HG03108 (cell line): ENCODE results near the gene SNX19.
A peak's percentile ranks its signal among the peaks of the same experiment; 100 is the strongest.
"Not testable (repeated sequence)": the region's sequence is repeated elsewhere in the genome, so short reads cannot be mapped to it uniquely, and the experiment has no call there.

ENCODE experiments used
- ATAC-seq: cut with Tn5 transposase; IDR thresholded peaks from one replicate; pipeline ENCODE4 v1.9.1; 2021; ENCODE audit warnings: moderate library complexity; ENCODE audit not compliant: unreplicated experiment

The SNX19 gene, protein sequence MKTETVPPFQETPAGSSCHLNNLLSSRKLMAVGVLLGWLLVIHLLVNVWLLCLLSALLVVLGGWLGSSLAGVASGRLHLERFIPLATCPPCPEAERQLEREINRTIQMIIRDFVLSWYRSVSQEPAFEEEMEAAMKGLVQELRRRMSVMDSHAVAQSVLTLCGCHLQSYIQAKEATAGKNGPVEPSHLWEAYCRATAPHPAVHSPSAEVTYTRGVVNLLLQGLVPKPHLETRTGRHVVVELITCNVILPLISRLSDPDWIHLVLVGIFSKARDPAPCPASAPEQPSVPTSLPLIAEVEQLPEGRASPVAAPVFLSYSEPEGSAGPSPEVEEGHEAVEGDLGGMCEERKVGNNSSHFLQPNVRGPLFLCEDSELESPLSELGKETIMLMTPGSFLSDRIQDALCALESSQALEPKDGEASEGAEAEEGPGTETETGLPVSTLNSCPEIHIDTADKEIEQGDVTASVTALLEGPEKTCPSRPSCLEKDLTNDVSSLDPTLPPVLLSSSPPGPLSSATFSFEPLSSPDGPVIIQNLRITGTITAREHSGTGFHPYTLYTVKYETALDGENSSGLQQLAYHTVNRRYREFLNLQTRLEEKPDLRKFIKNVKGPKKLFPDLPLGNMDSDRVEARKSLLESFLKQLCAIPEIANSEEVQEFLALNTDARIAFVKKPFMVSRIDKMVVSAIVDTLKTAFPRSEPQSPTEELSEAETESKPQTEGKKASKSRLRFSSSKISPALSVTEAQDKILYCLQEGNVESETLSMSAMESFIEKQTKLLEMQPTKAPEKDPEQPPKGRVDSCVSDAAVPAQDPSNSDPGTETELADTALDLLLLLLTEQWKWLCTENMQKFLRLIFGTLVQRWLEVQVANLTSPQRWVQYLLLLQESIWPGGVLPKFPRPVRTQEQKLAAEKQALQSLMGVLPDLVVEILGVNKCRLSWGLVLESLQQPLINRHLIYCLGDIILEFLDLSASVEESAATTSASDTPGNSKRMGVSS

DNA sequence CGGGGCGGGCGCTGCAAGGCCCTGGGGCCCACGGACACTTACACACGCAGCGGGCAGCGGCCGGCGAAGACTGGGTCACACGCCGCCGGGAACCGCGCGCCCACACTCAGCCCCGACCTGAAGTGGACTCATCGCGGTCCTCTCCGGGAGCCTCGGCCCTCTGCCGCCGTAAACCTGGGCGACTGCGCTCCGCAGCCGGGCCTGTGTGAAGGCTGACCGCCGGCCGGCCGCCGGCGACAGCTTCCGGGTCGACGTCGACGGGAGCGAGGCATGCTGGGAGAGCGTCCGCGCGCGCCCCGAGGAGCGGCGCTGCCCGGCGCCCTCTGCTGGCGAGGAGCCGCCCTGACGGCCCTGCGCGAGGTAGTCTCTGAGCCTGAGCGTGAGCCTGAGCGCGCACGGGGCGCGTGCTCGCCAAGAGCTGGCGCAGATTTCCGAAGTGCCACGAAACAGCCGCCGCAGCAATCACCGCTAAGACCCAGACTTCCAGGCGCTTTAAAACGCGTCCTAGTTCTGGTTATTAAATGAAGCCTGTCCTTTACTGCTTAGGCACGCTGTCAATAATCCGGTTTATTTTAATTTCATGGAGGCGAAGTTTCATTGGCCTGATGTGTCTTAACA lies at the start of gene SNX19:
Gene SNX19, minus strand, starts transcription at position 242 of the 618 bp plus-strand sequence. CDS start 540 bp downstream, outside the sequence.
- peak; percentile 99 for ATAC-seq

DNA sequence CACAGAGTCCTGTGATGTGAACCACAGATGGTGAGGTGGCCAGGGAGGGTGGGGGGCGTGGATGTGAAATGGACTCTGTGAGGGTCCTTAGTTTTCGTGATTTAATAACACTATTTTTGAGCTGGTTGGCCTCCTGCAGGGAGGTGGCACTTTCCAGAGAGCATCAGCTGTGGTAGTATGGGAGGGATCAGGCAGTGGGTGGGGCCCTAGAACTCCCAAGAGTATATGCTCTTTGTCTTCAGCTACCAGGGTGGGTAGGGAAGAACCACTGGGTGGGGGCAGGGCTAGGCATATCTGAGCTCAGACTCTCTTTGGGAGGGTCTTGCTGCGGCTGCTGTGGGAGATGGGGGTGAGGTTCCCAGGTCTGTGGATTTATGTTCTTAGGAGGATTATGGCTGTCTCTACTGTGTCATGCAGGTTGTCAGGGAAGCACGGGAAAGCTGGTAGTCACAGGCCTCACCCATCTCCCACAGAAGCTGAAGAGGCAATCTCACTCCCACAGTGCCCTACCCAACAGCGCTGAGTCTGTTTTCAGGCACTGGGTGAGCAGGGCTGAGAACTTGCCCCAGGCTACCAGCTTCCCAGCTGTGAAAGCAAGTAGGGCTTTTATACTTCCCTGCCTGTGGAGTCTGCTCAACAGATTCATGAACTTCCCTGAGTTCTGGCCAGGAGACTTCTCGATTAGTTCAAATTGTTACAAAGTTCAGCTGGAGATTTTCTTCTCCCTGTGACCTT lies 47.9 kb upstream of the SNX19 start:
- no peak for ATAC-seq

DNA sequence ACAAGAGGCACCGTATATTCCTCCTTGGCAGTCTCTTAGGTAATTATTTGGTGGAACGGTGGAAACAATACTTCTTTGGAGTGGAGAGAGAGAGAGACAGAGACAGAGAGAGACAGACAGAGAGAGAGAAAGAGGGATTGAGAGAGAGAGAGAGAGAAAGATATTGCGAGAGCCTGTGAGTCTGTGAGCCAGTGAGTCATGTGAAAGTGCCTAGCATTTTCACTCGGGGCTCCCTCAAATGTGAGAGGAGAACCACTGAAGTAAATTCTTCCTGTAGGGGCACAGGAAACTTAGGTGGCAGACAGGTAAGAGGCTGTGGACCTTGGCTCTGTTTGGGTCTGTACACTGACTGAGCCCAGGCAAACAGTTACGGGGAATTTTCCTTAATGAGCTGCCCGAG lies 31.6 kb upstream of the SNX19 start:
- ATAC-seq: no peak

DNA sequence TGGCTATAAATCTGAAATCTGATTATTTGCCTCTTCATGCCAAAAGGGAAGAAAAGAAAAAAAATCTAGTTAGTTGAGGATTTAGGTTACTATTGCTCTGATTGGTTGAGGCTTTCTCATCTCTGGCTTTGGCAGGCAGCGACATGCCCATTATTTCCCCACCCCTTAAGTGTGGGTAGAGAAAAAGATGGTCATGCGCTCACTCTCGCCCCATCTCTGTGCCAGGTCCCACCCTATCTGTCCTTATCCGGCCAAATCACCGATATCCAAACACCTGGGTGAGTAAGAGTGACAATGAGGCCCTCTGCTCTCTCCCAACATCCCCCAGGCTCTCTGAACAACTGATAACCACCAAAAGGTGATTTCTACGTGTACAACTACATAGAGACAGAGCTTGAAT lies 31.2 kb upstream of the SNX19 start:
- ATAC-seq: no peak

DNA sequence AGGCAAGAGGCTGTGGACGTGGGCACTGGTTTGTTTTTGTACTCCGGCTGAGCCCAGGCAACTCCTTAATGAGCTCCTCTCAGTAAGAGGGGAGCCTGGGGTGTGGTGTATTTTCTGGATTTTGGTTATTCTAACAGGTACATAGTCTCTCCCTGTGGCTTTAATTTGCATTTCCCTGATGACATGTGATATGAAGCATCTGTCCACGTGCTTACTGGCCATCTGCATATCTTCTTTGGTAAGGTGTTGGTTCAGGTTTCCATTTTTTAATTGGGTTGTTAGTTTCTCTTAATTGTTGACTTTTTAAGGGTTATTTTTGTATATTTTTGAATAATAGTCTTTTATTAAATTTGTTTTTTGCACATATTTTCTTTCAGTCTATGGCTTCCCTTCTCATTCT lies 30.8 kb upstream of the SNX19 start:
- no peak for ATAC-seq

DNA sequence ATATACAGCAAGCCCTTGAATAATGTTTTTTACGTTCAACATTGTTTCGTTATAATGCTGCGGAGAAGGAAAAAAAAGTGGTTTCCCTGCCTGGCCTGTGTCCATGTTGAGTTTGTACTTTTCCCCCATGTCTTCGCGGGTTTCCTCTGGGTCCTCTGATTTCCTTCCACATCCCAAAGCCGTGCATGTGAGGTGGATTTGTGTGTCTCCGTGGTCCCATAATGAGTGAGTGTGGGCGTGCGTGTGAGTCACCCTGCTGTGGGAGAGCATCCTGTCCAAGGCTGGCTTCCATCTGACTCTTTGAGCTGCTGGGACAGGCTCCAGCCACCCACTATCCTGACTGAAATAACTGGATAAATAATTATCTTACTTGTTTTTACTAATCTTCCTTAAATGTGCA lies 29.6 kb upstream of the SNX19 start:
- ATAC-seq: no peak

DNA sequence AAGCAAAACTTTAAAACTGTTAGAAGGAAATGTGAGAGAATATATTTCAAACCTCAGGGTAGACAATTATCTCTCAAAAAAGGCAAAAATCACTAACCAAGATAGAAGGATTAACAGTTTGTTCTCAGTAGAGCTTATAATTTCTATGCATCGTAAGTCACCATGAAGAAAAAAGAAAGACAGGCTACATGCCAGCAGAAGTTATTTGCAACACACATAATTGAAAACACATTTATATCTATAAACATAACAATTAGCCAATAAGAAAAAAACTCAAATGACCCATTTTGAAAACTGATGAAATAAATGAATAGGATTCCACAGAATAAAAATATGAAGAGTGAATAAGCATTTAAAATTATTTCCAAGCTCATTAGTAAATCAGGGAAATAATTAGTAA lies 24.4 kb upstream of the SNX19 start:
- ATAC-seq: no peak

DNA sequence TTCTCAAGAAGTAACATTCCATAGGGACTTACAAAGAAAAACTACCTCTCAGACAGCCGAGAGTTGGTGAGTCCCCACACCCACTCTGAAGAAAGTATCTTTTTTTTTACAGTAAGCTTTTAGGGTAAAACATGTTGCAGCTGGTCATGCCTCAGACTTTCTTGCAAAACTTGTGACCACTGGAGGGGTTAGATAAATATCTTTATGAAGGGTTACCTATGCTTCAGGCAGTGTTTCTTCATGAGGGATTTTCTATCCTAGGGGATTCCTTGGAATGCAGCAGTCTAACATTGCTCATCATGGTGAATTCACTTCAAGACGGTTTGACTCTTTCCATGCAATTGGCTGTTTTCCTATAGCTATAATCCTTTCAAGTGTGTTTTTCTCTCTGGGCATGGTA lies 20.8 kb upstream of the SNX19 start:
- ATAC-seq: no peak

DNA sequence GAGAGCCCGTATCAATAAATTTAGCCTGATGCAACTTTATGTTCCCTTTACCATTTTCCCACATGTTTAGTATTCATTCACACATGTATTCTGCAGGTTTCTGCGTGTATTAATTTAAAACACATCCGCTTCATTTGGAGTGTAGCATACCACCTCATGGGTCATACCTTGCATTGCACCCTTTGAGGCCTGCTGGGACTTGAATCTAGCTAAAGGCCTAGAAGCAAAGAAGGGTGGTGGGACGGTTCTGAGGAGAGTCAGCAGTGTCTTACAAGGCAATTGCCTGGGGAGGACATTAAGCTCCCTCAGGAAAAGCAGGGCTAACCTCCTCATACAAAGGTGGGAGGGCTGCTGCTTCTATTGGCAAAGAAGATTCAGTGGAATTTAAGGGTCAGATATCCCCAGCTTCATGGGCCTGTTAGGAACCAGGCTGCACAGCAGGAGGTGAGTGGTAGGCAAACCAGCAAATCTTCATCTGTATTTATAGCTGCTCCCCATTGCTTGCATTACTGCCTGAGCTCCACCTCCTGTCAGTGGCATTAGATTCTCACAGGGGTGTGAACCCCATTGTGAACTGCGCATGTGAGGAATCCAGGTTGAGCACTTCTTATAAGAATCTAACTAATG lies 15.9 kb upstream of the SNX19 start:
- ATAC-seq: no peak

DNA sequence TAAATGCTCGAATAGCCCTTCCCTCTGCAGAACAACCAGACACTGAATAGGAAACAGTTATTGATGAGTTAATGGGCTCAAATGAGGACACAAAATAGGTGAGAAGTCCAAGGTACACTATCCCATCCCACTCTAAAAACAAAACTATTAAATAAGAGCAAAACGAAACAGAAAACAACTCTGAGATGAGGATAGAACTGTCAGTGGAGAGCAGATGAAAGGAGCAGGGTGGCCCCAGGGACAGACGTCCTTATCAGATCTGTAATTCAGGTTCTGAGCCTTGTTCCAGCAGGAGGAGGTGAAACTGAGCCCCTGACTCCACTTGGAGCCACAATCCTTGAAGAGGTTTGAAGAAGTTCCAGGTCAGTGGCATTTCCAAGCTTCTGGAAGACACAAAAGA lies 8.5 kb upstream of the SNX19 start:
- ATAC-seq: no peak

DNA sequence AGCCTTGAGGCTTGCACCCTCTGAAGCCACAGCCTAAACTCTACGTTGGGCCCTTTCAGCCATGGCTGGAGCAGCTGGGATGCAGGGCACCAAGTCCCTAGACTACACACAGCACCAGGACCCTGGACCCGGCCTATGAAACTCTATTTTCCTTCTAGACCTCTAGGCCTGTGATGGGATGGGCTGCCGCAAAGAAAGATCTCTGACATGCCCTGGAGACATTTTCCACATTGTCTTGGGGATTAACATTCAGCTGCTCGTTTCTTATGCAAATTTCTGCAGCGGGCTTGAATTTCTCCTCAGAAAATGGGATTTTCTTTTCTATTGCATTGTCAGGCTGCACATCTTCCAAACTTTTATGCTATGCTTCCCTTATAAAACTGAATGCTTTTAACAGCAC lies 4.3 kb upstream of the SNX19 start:
- ATAC-seq: not testable (repeated sequence)

DNA sequence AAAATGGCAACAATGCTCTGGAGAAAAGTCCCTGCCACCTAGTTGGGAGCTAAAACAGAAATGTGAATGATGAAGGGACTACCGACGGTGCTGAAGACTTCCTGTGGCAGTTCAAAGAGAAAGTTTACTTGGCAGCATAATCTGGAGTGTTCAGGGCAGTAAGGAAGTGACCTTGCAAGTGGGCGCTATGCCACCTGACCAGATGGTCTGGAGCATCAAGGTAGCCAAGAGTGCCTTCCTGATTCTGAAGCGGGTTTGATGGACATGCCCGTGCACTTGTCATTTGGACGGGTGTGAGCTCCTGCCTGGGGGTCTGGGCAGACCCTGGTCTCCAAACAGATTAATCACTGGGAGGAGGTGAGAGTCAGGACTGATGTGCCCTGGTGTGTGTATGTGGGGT lies 1.8 kb upstream of the SNX19 start:
- ATAC-seq: no peak

DNA sequence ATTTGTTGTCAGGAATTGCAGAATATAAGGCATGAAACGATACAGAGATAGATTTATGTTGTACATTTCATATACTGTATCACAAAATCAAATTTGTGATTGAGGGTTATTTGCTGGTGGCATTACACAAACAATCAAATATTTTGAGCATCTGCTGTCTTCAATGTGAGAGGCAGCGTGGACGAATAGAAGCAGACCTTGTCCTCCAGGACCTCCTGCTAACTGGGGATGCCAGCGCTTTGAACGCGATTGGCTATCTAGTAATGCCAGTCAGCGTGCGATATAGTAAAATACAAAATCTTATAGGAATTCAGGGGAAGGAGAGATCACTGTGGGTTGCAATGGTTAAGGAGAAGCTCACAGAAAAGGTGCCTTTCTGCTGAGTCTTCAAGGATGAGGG lies 631 bp upstream of the SNX19 start:
- no peak for ATAC-seq

DNA sequence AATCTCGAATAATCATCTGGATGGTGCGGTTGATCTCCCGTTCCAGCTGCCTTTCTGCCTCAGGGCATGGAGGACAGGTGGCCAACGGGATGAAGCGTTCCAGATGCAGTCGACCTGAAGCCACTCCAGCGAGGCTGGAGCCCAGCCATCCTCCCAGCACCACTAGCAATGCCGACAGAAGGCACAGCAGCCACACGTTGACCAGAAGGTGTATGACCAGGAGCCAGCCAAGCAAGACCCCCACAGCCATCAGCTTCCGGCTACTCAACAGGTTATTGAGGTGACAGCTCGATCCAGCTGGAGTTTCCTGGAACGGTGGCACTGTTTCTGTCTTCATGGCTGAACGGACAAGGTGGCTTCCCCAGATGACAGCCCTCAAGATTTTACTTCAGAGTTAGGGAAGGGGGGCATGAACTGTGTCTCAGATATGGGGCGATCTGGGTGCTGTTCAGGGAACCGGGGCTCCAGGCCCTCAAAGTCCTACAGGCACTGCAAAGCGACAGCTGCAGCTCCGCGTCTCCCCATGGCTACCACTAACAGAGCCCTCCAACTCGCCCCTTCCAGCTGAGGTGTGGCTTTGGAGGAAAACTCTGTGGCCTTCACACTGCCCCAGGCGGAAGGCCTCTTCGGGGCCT lies 559 bp downstream of the SNX19 start:
- ATAC-seq: peak; percentile 3

DNA sequence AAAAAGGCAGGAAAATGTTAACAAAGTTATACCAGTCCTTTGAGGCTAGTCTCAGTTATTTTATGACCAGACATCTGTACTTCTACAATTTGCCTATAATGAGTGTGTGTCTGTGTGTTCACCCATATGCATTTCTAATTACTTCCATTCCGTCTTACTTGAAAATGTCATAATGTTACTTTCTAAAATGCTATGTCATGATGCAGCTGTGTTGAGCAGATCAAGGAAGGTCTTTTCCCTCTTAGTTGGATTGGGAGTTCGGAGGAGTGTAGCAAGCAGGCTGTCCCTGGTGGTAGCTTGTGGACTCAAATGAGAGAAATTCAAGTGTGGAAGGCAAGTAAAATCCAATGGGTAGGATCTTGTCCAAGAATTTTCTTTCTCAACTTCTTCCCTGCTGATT lies 3.0 kb downstream of the SNX19 start:
- ATAC-seq: no peak

DNA sequence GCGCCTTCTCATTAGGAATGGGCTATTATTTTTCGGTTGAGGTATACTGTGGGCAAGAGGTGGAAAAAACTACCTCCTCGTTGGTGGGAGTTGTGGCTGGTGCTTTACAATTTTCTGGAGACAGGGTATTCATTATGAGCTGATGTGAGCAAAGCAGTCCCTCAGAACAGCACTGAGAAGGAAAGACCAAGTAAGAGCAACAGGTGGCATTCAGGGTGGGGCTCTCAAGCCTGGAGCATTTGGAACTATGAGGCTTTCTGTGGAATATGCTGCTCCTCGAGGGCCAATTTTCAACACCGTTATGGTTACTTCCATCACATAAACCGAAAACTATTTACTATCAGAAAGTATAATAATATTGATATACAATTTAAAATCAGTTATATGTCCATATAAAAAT lies 3.7 kb downstream of the SNX19 start:
- no peak for ATAC-seq

DNA sequence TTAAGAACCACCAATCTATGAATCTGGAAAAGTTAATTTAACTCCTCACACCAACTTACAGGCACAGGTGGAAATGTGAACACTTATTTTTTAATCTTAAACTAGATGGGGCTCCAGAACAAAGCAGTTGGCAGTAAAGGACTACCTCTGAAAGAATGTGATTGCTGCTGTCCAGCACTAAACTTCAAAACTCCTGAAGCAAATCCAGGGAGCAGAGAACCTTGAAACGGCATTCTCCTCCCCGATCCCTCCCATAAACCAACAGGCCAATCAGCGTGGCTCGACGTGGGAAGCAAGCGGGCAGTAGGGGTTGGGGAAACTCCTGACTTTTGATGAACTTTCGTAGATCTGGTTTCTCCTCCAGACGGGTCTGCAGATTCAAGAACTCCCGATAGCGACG lies 5.0 kb downstream of the SNX19 start:
- ATAC-seq: no peak

DNA sequence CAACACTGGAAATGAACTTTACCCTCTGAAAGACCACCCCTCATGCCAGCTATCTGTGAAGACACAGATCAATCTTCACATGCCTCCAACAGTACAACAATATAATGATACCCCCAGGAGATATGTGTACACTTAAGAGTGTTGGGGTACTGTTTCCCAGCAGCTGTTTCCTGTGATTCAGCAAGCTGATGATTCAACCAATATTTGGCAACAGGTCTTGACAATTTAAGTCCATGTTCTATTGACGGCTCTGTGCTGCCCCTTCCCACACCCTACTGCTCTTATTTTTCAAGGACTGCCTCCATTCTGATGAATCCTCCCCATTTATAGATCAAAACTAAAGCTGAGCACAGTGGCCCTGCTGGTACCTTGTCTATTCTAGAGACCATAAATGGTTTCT lies 6.6 kb downstream of the SNX19 start:
- no peak for ATAC-seq

DNA sequence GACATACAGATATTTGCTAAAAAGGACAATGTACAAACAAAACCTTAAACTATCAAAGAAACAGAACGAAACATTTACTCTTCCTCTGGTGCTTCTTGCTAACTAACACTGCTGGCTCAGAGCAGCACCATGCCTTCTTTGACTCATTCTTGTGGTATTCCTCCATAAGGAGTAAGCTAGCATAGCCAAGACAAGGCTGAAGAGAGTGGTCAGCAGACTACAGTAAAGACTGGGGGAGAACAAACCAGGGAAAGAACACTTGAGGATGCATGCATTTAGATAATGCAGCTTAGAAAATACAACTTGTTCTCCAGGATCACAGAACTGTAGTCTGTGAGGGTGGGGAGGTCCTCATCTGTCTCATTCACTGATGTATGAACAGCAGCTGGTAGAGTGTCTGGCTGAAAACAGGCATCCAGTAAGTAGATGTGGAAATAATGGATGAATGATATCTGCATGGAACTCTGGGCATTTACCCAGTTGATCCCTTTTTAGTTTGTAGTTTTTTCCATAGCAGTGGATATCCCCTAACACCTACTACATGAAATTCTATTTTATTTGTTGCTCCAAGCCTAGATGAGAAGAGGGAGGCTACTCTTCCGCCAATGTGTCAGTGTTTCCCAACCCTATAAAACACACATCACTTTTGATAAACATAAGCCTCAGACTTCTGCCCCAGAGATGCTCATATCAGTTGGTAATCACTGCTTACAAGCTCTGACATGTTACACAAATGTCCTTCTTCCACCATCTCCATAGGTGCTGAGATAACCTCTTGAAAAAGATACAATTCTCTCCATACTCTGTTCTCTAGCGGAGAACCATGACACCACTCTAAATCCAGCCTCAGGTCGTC lies 7.3 kb downstream of the SNX19 start:
- no peak for ATAC-seq
